Ectodermal cell (in vitro differentiated cells): ENCODE results near the gene SH3TC1.

Experiments used
- H3K27ac ChIP-seq: 2 replicates; pipeline ENCODE4 v1.7.0; 2013; ENCODE audit warnings: mild to moderate bottlenecking, low read depth, low read length; ENCODE audit not compliant: insufficient read depth, poor library complexity, severe bottlenecking
- H3K27me3 ChIP-seq: 2 replicates; pipeline ENCODE4 v1.7.0; 2013; ENCODE audit warnings: mild to moderate bottlenecking, low read length; ENCODE audit not compliant: insufficient read depth, control insufficient read depth, poor library complexity, severe bottlenecking
- H3K36me3 ChIP-seq: one replicate; pipeline ENCODE4 v1.7.0; 2013; ENCODE audit warnings: low read length; ENCODE audit not compliant: control insufficient read depth, insufficient read depth
- H3K4me1 ChIP-seq: one replicate; pipeline ENCODE4 v1.7.0; 2013; ENCODE audit warnings: low read length; ENCODE audit not compliant: control insufficient read depth, insufficient read depth
- H3K4me3 ChIP-seq: 2 replicates; pipeline ENCODE4 v1.7.0; 2013; ENCODE audit warnings: low read depth, low read length, control low read depth; ENCODE audit not compliant: insufficient read depth
- H3K9me3 ChIP-seq: 2 replicates; pipeline ENCODE4 v1.7.0; 2013; ENCODE audit warnings: mild to moderate bottlenecking, low read length, moderate library complexity; ENCODE audit not compliant: control insufficient read depth
- WGBS, 2 experiments: methylation state at CpG; one replicate each; pipeline ENCODE4 v1.1.7; 2013; ENCODE audit warnings: missing lambda C conversion rate in 2 of 2; 5-methylcytosine and 5-hydroxymethylcytosine counted together

The SH3TC1 gene

GRCh38 chr4:8179771-8180170, 19.3 kb upstream of the SH3TC1 start:
- WGBS, 2 experiments, result 87 to 88% methylated on average over 9 of the region's 9 CpGs
- Histone ChIP-seq H3K27me3 (no peaks in the 10 kb centered on the region), H3K4me1 (no peaks in the 10 kb centered on the region), H3K9me3 (no peaks in the 10 kb centered on the region), H3K27ac (no peak overlapping the region), H3K4me3 (no peak overlapping the region), H3K36me3 (no peaks in the 10 kb centered on the region)

DNA sequence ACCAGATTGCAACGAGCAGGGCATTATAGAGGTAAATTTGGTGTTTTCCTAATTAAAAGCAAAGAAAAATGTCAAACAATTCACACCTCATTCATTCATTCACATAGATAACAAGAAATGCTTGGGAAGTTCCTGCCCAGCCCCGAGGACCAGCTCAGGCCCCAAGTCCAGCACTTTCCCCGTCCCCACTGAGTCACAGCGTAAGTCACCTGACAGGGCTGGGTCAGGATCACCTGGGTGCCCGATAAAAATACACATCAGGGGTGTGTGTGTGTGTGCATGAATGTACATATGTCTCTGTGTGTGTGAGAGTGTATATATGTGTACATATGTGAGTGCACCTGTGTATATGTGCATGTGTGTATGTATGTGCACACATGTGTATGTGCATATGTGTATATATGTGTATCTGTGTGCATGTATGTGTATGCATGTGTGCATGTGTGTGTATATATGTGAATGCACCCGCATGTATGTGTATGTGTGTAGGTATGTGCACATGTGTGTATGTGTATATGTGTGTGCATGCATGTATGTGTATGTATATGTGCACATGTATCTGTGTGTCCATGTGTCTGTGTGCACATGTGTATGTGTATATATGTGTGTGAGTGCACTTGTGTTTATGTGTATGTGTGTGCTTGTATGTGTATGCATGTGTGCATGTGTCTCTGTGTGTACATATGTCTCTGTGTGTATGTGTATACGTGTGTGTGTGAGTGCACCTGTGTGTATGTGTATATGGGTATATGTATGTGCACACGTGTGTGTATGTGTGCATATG, 18.6 kb upstream of the SH3TC1 start:
- H3K4me3 ChIP-seq, result no peak overlapping the region
- 87 to 91% methylated on average over 8 of the region's 8 CpGs for WGBS, 2 experiments
- H3K27me3 ChIP-seq, result no peaks in the 10 kb centered on the region
- no peak overlapping the region for H3K27ac ChIP-seq
- H3K9me3 ChIP-seq, result no peaks in the 10 kb centered on the region
- H3K36me3 ChIP-seq, result no peaks in the 10 kb centered on the region
- H3K4me1 ChIP-seq, result no peaks in the 10 kb centered on the region

DNA sequence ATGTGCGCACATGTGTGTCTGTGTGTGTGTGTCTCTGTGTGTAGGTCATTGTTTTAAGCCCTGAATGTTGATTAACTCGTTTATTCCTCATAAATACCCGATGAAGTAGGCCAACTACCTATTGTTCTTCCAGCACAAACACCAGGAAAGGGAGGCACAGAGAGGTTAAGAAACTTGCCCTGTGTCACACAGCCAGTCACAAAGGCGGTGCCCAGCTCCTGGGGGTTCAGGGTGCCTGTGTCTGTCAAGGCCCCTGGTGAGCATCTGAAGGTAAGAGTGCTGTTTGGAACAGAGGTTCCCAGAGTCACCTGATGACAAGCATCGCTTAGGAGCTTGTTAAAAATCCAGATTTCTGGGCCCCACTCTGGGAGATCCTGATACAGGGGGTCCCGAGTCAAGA, 18.0 kb upstream of the SH3TC1 start:
- Histone ChIP-seq H3K4me1 (no peaks in the 10 kb centered on the region), H3K27me3 (no peaks in the 10 kb centered on the region), H3K27ac (no peak overlapping the region), H3K36me3 (no peaks in the 10 kb centered on the region), H3K4me3 (no peak overlapping the region), H3K9me3 (no peaks in the 10 kb centered on the region)
- WGBS, 2 experiments, result 92 to 99% methylated on average over 6 of the region's 6 CpGs

DNA sequence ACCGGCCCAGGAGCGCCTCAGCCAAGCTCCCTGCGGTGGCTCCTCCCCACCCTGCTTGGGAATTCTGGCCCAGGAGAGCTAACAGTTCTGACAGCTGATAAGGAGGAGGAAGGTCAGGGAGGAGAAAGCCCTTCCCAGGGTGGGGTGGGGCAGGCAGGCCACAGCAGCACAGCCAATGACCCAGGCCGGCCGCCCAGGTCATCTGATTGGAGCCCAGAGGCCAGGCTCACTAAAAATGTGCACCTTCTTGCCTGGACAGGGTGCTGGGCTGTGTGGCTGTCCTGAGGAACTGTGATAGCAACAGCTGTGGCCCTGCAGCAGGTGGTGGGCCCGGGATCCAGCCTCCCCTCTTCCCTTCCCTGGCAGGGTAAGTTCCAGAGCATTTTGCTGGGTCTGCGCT, 17.2 kb upstream of the SH3TC1 start:
- Histone ChIP-seq H3K9me3 (no peaks in the 10 kb centered on the region), H3K4me1 (no peaks in the 10 kb centered on the region), H3K4me3 (no peak overlapping the region), H3K36me3 (no peaks in the 10 kb centered on the region), H3K27ac (no peak overlapping the region), H3K27me3 (no peaks in the 10 kb centered on the region)
- WGBS, 2 experiments, result 86 to 87% methylated on average over 7 of the region's 7 CpGs

DNA sequence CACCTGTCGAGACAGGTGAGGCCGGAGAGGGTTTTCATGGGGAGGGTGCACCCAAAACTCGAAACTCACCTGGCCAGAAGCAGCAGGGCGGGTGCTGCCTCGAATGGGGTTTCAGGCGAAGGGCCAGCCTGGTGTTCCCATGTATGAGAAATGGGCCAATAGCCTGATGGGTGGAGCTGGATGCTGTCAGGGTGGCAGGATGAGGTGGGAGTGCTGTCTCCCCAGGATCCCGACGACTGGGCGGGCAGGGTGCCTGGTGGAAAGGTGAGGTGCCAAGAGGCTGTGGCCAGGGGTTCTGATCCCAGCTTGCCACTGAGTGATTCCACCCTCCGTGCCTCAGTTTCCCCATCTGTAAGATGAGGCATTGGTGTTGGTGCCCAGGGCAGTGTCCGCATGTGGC, 16.8 kb upstream of the SH3TC1 start:
- H3K9me3 ChIP-seq, result no peaks in the 10 kb centered on the region
- no peak overlapping the region for H3K27ac ChIP-seq
- no peaks in the 10 kb centered on the region for H3K4me1 ChIP-seq
- H3K4me3 ChIP-seq, result no peak overlapping the region
- no peaks in the 10 kb centered on the region for H3K36me3 ChIP-seq
- no peaks in the 10 kb centered on the region for H3K27me3 ChIP-seq
- WGBS, 2 experiments, result 94% methylated on average over 11 of the region's 11 CpGs

GRCh38 chr4:8182858-8183725, 16.0 kb upstream of the SH3TC1 start:
- WGBS, 2 experiments, result 90% methylated on average over 25 of the region's 25 CpGs
- no peaks in the 10 kb centered on the region for H3K27me3 ChIP-seq
- no peaks in the 10 kb centered on the region for H3K36me3 ChIP-seq
- H3K27ac ChIP-seq, result no peak overlapping the region
- H3K4me1 ChIP-seq, result no peaks in the 10 kb centered on the region
- H3K4me3 ChIP-seq, result no peak overlapping the region
- H3K9me3 ChIP-seq, result no peaks in the 10 kb centered on the region

DNA sequence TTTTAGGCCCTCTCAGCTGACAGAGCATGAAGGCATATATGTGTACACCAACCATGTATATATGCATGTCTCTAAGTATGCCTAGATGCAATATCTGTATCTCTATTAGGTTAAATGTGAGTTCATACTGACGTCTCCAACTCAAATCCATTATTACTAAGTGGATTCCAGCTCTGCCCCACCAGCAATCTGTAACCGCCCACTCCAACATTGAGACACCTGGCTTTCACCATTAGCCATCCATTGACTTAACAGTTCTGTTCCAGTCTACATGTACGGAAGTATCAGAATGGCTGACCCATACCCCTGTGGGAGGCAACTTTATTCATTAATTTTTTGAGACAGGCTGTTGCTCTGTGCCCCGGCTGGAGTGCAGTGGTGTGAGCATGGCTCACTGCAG, 15.0 kb upstream of the SH3TC1 start:
- Histone ChIP-seq H3K4me1 (no peaks in the 10 kb centered on the region), H3K27me3 (no peaks in the 10 kb centered on the region), H3K27ac (no peak overlapping the region), H3K9me3 (no peaks in the 10 kb centered on the region), H3K4me3 (no peak overlapping the region), H3K36me3 (no peaks in the 10 kb centered on the region)
- WGBS, 2 experiments, result 94 to 95% methylated on average over 4 of the region's 4 CpGs

DNA sequence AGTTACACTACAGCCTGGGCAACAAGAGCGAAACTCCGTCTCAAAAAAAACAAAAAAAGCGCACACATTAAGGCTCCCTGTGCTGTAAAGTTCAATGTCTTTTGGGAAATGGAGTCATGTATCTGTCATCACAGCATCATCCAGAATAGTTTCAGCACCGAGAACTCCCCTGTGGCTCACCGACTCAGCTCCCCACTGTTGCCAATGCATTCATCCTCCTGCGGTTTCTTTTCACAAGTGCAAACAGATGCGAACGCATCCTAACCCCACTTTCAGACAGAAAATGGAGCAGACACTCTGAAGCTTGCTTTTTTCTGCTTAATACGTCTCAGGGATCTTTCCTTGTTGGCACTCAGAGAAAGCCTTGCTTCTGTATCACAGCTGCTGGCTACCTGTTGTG, 13.8 kb upstream of the SH3TC1 start:
- Histone ChIP-seq H3K4me1 (no peaks in the 10 kb centered on the region), H3K27me3 (no peaks in the 10 kb centered on the region), H3K9me3 (no peaks in the 10 kb centered on the region), H3K4me3 (no peak overlapping the region), H3K36me3 (no peaks in the 10 kb centered on the region), H3K27ac (no peak overlapping the region)
- 76 to 80% methylated on average over 9 of the region's 9 CpGs for WGBS, 2 experiments

DNA sequence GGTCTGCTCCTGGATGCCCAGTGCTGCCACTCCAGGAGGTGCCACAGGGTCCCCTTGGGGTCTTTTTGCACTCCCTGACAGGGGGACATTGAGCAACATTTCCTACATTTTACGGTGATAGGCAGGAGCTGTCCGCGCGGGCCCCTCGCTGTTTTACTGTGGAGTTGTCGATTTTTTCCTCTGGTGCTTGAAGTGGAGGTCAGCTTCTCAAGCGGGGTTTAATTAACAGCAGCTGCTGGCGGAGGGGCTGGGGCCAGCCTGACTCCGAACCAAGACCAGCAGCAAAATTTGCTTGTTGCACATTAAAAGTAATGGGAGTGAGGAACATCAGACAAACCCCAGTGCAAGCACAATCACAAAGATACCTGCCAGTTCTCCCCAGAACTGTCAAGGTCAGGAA, 13.2 kb upstream of the SH3TC1 start:
- H3K27me3 ChIP-seq, result no peaks in the 10 kb centered on the region
- 89% methylated on average over 9 of the region's 9 CpGs for WGBS, 2 experiments
- H3K4me3 ChIP-seq, result no peak overlapping the region

DNA sequence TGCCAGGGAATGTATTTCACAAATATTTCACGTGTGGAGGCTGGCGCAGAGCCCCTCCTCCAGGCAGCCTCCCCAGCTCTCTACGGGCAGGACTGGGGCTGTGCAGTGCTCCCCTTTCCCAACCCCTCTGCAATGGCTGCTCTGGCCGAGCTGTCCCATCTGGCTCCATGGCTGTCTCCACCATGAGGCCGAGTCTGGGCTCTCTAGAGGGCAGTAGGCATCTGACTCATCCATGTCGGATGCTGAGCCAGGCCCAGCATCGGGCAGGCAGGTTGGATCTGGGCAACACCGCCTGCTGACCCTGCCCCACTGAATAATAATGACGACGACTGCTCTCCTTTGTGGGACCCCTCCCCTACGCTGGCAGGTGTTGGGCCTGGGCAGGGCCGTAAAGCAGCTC, 11.0 kb upstream of the SH3TC1 start:
- H3K9me3 ChIP-seq, result no peaks in the 10 kb centered on the region
- H3K27me3 ChIP-seq, result no peaks in the 10 kb centered on the region
- no peaks in the 10 kb centered on the region for H3K4me1 ChIP-seq
- H3K4me3 ChIP-seq, result no peak overlapping the region
- H3K27ac ChIP-seq, result no peak overlapping the region
- no peaks in the 10 kb centered on the region for H3K36me3 ChIP-seq
- 83 to 86% methylated on average over 12 of the region's 12 CpGs for WGBS, 2 experiments

More for the DNA sequence above, 13.2 kb upstream of the SH3TC1 start:
- Histone ChIP-seq H3K27ac (no peak overlapping the region), H3K4me1 (no peaks in the 10 kb centered on the region), H3K9me3 (no peaks in the 10 kb centered on the region), H3K36me3 (no peaks in the 10 kb centered on the region)
